KOPT-K1 (cell line): ENCODE results near the gene ERICH6B.

Experiments used
- H3K27ac ChIP-seq: fragments of 200-600 bp; sonication (generic); 2 replicates; pipeline ENCODE4 v1.5.1; 2016; ENCODE audit warnings: antibody characterized with exemption, mild to moderate bottlenecking, low read depth, low read length; ENCODE audit not compliant: poor library complexity, severe bottlenecking
- H3K36me3 ChIP-seq: fragments of 200-600 bp; sonication (generic); 2 replicates; pipeline ENCODE4 v1.5.1; 2017; ENCODE audit warnings: antibody characterized with exemption, mild to moderate bottlenecking, low read length, moderate library complexity; ENCODE audit not compliant: insufficient read depth
- H3K9me3 ChIP-seq: fragments of 200-600 bp; sonication (generic); 2 replicates; pipeline ENCODE4 v1.5.1; 2017; ENCODE audit warnings: antibody characterized with exemption, low read length, mild to moderate bottlenecking; ENCODE audit not compliant: insufficient read depth, poor library complexity, severe bottlenecking

Gene ERICH6B

GRCh38 chr13:45584816-45585215 lies 30.7 kb downstream of the ERICH6B start:
- no peaks in the 10 kb centered on the region for H3K9me3 ChIP-seq
- no peaks in the 10 kb centered on the region for H3K36me3 ChIP-seq
- no peak overlapping the region for H3K27ac ChIP-seq

GRCh38 chr13:45582408-45583076 lies 33.0 kb downstream of the ERICH6B start:
- H3K27ac ChIP-seq: no peak overlapping the region
- no peaks in the 10 kb centered on the region for H3K36me3 ChIP-seq
- H3K9me3 ChIP-seq: no peaks in the 10 kb centered on the region

GRCh38 chr13:45576466-45576865 lies 39.1 kb downstream of the ERICH6B start:
- H3K36me3 ChIP-seq: no peaks in the 10 kb centered on the region
- H3K9me3 ChIP-seq: no peaks in the 10 kb centered on the region
- no peak overlapping the region for H3K27ac ChIP-seq

GRCh38 chr13:45575830-45576180 lies 39.7 kb downstream of the ERICH6B start:
- Histone ChIP-seq H3K36me3 (no peaks in the 10 kb centered on the region), H3K27ac (no peak overlapping the region), H3K9me3 (no peaks in the 10 kb centered on the region)

GRCh38 chr13:45575146-45575829 lies 40.3 kb downstream of the ERICH6B start:
- no peaks in the 10 kb centered on the region for H3K9me3 ChIP-seq
- no peaks in the 10 kb centered on the region for H3K36me3 ChIP-seq
- no peak overlapping the region for H3K27ac ChIP-seq

- H3K9me3 ChIP-seq: peaks cover 7% of the 10 kb centered on the region
- no peak overlapping the region for H3K27ac ChIP-seq
- H3K36me3 ChIP-seq: no peaks in the 10 kb centered on the region
Measured at GRCh38 chr13:45565331-45565730, 50.2 kb downstream of the ERICH6B start.

GRCh38 chr13:45564133-45564776 lies 51.3 kb downstream of the ERICH6B start:
- no peak overlapping the region for H3K27ac ChIP-seq
- no peaks in the 10 kb centered on the region for H3K36me3 ChIP-seq
- peaks cover 4% of the 10 kb centered on the region for H3K9me3 ChIP-seq

GRCh38 chr13:45554604-45555109 lies 60.9 kb downstream of the ERICH6B start:
- Histone ChIP-seq H3K9me3 (no peaks in the 10 kb centered on the region), H3K36me3 (no peaks in the 10 kb centered on the region), H3K27ac (no peak overlapping the region)

- no peak overlapping the region for H3K27ac ChIP-seq
- no peaks in the 10 kb centered on the region for H3K36me3 ChIP-seq
- H3K9me3 ChIP-seq: no peaks in the 10 kb centered on the region
Measured at GRCh38 chr13:45548281-45548680, 67.3 kb downstream of the ERICH6B start.

- Histone ChIP-seq H3K27ac (no peak overlapping the region), H3K9me3 (no peaks in the 10 kb centered on the region), H3K36me3 (no peaks in the 10 kb centered on the region)
Measured at GRCh38 chr13:45546410-45546765, 69.2 kb downstream of the ERICH6B start.

- no peaks in the 10 kb centered on the region for H3K36me3 ChIP-seq
- H3K9me3 ChIP-seq: no peaks in the 10 kb centered on the region
- H3K27ac ChIP-seq: no peak overlapping the region
Measured at GRCh38 chr13:45545686-45546409, 69.7 kb downstream of the ERICH6B start.

- no peaks in the 10 kb centered on the region for H3K36me3 ChIP-seq
- no peak overlapping the region for H3K27ac ChIP-seq
- no peaks in the 10 kb centered on the region for H3K9me3 ChIP-seq
Measured at GRCh38 chr13:45544520-45544919, 71.0 kb downstream of the ERICH6B start.

GRCh38 chr13:45542878-45543277 lies 72.7 kb downstream of the ERICH6B start:
- peaks cover 2% of the 10 kb centered on the region; the same call in 1 of the 2 replicates for H3K36me3 ChIP-seq
- no peaks in the 10 kb centered on the region for H3K9me3 ChIP-seq
- no peak overlapping the region for H3K27ac ChIP-seq

- peaks cover 6% of the 10 kb centered on the region; the same call in 1 of the 2 replicates for H3K36me3 ChIP-seq
- no peak overlapping the region for H3K27ac ChIP-seq
- no peaks in the 10 kb centered on the region for H3K9me3 ChIP-seq
Measured at GRCh38 chr13:45542391-45542790, 73.1 kb downstream of the ERICH6B start.

GRCh38 chr13:45541806-45542205 lies 73.7 kb downstream of the ERICH6B start:
- Histone ChIP-seq H3K27ac (no peak overlapping the region), H3K9me3 (no peaks in the 10 kb centered on the region), H3K36me3 (peaks cover 10% of the 10 kb centered on the region; the same call in 1 of the 2 replicates)
